Left renal cortex interstitium (tissue), 4 donors: ENCODE results near the gene ZNF830. TPM values are rescaled to one million over a fixed set of nuclear protein-coding genes. Genes with fewer than 3 reads are reported as not detected.
"Not testable (repeated sequence)": the region's sequence is repeated elsewhere in the genome, so short reads cannot be mapped to it uniquely, and the experiment has no call there.

Experiments used
- DNase-seq, 4 donors: peaks; one replicate each; pipeline ENCODE4 v3.0.0-alpha.2; 2013; ENCODE audit warnings: low read depth in 4 of 4, low spot score in 2 of 4, missing footprints in 1 of 4
- polyA plus RNA-seq, 4 donors: library from polyadenylated mRNA; unstranded; fragments of 120-200 nt; gene quantifications; one replicate each; pipeline ENCODE4 v1.2.1, GENCODE V29; 2013; ENCODE audit not compliant: insufficient read length in 4 of 4

The ZNF830 gene
- 10 to 100 TPM; 23.8 to 29.0 (median 25.9) TPM for polyA plus RNA-seq

- DNase-seq = peak; percentile 92 to 97 (median 95)
Observed at GRCh38 chr17:34961093-34961911, at the start of gene ZNF830, which contains the start of gene CCT6B. TSS of gene ZNF830 (plus strand) at chr17:34961540. CDS start at chr17:34961567, 27 bp downstream. TSS of gene CCT6B (minus strand) at chr17:34961460. CDS start at chr17:34961393, 67 bp downstream.

DNA sequence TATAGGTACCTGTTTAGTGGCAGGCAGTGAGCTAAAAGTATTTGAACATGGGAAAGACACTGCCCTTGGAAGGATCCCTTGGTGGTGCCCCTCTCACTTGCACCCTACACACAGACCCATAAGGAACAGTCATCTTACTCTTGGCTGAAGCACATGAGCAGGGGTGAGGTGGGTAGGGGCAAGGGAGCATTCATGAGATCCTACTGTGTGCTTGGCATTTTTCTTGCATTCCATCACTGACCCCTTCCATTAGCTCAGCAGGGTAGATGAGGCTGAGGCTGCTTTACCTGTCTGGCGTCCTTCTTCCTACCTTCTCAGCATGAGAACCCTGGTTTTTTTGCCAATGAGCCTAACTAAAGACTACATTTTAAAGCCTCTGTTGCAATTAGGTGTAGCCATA, 48.3 kb upstream of the ZNF830 start:
- no peak for DNase-seq

DNA sequence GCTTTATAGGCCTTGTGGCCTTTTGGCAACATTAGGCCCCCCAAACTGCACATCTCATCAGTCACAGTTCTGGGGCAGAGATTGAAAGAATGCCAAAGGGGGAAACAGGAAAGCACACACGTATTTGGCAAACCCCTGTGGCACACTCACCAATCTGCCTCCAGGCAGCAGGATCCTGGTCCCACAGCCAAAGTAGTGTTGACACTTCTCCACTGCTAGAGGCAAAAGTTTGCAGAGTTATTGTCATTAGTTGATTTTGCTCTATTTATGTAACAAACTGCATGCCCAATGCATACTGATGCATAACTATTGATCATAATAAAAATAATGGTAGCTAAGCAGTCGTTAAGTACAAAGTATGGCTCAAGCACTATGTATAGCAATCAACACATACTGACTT, 45.2 kb upstream of the ZNF830 start:
- DNase-seq = no peak

DNA sequence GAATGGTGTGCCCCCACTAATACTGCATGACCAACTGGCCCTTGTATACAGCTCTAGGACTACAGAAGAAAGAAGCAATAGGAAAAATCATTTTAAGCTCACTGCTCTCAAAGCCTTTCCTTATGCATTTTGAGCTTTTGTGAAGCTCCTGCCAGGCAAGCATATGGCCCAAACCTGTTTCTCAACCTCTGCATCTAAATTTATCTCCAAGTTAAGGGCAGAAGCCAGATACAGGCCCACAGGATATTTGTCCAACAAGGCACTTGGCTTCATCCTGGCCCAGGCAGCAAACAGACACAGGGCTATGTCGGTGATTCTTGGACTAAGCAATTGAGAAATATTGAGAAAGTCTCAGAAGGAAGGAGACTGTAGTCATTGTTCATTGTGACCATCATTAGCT, 44.0 kb upstream of the ZNF830 start:
- no peak for DNase-seq

GRCh38 chr17:34920676-34921075, 40.7 kb upstream of the ZNF830 start:
- no peak for DNase-seq

GRCh38 chr17:34926661-34927060, 34.7 kb upstream of the ZNF830 start:
- DNase-seq = no peak

DNA sequence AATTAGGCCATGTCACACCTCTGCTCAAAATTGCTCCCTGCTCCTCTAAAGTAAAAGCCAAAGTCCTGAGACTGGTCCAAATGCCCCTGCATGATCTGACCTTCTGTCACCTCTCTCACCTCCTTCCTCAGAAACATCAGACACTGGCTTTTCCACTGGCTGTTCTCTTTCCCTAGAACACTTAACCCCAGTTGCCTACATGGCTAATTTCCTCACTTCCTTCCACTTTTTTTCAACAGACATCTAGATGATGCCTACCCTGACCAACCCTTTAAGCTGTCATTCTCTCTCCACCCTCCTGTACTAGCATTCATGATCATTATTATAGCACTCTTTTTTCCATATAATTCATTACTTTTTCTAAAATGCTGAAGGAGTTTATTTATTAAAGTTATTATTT, 31.1 kb upstream of the ZNF830 start:
- no peak for DNase-seq

DNA sequence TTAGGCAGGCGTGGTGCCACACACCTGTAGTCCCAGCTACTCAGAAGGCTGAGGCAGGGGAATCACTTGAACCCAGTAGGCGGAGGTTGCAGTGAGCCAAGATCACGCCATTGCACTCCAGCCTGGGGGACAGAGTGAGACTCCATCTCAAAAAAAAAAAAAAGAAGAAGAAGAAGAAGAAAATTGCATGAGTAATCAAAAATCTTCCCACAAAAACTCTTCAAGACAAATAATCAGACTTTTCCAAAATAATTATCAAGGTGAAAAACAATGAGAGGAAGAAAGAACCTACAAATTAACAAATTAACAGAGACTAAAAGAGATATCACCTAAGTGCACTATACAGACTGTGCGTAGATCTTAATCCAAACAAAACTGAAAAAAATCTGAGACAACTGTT, 10.6 kb upstream of the ZNF830 start:
- not testable (repeated sequence) for DNase-seq

DNA sequence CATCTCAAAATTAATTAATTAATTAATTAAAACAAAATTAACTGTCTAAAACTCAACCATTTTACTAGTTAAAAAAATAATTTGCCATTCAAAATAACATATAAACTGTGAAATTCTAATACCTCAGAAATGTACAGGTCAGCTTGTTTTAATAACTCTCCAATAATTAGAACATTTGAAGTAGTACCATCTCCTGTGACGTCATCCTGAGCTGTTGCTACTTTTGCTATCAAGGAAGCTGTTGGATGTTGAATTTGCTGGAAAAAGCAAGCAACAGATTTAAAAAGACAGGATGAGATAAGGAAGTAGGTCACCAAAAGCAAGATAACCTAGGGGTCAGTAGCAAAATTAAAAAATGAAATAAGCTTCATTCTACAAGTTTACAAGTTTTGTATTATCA, 2.9 kb upstream of the ZNF830 start:
- no peak for DNase-seq

DNA sequence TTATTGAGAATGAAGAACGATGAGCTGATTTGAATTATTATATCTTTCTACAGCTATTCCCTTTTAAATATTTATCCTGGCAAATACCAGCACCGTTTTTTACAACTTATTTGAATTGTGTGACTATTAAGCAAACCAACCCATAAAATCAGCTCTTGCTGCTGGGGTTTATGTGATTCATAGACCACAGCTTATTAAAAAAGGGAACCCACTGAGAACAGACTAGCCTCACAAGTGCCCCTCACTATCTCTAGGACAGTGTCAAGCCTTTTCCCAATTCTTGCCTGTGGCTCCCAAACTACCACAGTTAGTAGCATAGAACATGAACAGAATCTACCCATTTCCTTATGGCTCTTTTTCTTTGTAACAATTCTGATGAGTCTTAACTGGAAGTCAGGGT, 12.8 kb downstream of the ZNF830 start:
- no peak for DNase-seq

DNA sequence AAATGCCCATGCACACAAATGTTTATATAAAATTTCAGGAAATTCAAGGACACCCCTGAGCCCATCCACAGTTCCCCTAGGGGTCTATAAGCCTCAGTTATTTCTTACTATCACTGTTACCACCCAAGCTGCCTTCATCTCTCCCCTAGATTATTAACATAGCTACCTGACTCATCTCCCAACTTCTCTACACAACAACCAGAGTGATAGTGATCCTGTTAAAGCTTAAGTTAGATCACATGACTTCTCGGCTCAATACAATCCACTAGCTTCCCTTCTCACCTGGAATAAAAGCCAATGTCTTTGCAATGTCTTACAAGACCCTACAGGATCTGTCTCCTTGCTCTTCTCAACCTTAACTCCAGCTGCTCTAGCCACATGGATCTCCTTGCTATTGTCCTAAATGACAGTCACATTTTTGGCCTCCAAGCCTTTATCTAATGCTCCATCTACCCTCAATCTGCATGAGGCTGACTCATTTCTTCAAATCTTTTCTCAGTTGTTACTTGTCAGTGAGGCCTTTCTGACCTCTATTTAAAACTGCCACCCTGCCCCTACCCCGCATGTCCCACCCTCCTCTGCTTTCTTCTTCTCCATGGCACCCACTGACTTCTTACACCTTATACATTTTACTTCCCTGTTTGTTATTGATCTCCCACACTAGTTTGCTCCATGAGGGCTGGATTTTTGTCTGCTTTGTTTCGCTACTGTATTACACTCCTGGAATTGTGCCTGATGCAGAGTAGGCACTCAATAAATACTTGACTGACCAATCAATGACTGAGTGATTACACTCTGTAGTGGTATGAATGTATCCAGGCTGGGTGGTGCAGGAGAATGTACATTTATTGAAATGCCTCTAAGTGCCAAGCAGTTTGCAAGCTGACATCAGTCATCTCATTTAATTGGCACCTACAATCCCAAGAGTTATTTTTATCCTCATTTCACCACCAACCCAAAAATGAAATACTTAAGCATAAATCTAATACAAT, 13.8 kb downstream of the ZNF830 start:
- no peak for DNase-seq

DNA sequence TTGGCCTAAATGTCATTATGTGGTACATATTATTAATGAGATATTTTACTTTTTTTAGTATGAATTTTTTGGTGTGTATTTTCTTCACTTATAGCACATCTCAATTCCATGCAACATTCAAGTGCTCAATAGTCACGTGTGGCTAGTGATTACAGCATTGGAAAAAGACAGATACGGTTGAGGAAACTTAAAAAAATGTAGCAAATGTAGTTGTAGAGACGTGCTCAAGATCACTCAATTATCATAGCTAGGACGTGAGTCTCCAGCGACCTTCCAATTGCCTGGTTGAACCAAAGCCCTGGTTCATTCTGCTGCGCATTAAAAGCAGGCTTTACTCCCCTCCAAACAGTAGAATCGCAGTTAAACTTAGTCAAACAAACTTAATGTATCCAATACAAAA, 17.8 kb downstream of the ZNF830 start:
- no peak for DNase-seq

DNA sequence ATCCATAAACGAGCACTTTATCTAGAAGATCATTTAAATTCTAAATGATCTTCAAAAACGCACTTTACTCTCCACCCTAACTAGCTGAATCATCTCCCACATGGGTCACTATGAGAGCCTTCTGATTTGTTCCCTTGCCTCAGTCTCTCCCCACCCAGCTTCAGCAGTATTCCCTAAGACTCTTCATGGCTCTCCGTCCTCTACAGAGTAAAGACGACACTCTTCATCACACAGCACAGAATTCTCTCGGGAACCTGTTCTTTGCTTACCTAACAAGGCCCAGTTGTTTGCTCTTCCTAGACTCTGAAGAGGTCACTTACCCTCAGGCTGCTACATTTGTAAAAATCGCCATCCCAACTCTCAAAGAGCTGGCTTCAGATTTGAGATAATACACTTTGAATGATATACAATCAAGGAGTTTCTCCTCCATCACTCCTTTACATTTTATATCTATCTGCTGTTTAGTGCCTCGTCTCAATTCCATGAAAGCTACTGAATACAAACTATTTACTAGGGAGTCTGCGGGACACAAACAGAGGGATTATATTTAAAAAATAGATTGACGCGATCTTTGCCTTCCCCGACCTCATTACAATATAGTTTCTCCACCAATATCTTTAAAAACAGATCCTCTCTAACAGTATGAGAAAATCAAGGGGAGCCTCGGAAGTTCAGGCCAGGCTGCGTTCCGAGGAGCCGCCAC, 18.5 kb downstream of the ZNF830 start:
- no peak for DNase-seq

DNA sequence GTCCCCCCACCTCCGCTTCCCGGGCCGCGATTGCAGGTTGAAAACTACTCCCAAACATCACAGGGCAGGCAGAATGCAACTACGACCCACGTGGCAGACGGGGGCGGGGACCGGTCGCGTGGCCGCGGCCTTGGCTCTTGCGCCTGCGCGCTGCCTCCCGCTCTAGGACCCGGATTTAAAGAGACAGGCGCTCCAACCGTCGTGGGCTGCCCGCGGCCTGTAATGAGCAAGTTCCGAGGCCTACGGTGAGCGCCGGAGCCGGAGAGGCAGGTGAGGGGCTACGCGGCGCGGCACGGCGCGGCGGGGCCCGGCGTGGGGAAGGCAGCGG, 19.0 kb downstream of the ZNF830 start, which contains the start of gene LIG3:
TSS of gene LIG3 (plus strand) at position 160 of the 328 bp plus-strand sequence. CDS start 2,494 bp downstream, outside the sequence.
- peak; percentile 70 to 92 (median 82) for DNase-seq

DNA sequence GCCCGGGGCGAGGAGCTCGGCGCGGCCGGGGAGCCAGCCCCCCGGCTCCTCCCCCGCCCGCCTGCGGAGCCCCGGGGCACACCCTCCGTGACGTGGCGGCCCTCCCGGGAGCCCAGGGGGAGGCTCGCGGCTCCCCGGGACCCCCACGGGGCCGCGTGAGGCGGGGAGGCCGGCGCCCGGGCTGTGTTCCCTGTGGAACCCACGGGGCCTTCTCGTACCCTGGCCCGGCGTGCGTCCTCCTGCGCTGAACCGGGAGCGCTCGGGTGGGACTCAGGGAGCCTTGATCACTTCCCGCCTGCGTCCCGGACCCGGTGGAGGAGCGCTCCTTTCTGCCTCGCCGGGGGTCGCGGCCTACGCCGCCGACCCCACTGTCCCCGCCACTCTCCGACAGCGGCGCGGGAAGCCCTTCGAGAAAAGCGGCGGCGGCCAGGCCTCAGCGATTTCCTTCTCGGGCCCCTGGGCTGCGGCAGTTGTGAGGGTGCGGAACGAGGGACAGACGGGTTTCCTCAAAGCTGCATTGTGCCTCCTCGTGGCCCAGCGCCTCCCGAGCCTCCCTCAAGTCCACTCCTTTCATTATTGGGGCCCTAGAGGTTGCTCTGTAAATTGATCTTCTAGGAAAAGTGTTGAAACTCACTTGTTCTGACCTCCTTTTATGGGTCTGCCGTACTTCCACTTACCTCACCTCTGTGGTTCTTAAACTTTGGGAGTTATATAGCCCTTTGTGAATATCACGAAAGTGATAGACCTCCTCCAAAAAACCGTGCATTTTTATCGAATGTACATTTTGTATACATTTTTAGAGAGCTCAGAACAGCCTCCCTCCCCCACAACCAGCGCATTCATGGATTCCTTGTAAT, 19.6 kb downstream of the ZNF830 start:
- DNase-seq = peak in 3 of 4 donors; percentile 56 to 74 (median 70)

DNA sequence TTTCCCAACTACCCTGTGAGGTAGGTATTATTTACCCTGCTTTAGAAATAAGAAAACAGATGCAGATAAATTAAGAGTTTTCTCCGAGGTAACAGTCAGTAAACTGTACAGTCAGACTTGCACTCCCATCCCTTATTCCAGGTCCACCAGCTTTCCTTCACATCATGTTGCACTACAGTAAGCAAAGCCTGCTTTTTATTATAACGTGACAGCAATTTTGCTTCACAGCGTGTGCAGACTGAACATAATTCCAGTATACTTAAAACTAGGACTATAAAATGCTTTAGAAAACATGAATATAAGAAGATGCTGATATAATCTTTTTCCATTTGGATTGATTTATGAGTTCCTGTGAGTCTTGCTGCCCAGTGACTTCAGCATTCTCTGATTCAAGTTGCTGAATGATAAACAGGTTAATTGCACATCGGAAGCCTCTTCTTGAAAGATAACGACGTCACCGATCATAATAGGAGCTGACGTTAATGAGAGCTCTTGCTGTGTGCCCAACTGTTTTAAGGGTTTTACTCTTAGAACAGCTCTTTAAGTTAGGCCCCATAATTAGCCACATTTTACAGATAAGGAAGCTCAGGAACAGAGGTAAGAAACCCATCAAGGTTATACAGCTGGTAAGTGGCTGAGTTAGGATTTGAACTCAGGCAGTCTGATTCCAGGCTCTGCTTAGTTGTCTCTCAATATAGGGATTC, 20.4 kb downstream of the ZNF830 start:
- no peak for DNase-seq

GRCh38 chr17:34987232-34987631, 25.9 kb downstream of the ZNF830 start:
- DNase-seq = no peak

GRCh38 chr17:34988644-34989043, 27.3 kb downstream of the ZNF830 start:
- DNase-seq = no peak

DNA sequence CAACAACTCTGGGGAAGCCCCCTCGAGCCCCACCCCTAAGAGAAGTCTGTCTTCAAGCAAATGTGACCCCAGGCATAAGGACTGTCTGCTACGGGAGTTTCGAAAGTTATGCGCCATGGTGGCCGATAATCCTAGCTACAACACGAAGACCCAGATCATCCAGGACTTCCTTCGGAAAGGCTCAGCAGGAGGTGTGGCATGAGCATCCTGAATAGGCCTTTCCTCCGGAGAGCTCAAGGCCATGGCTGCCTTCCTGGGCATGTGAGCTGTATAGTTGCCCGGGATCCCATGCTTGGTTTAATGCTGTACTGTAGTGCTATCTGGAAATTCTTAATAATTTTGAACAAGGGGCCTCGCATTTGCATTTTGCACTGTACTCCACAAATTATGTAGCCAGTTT, 28.1 kb downstream of the ZNF830 start:
- no peak for DNase-seq
